WERI-Rb-1 (cell line): ENCODE data around the gene ALG12.

Source experiments
- DNase-seq: peaks from one replicate; pipeline ENCODE4 v3.0.0-alpha.2; 2020
- H3K27ac ChIP-seq: fragments of 250-450 bp; sonication (Bioruptor Pico); 2 replicates; pipeline ENCODE4 v1.5.1; 2020; ENCODE audit warnings: mild to moderate bottlenecking, moderate library complexity
- H3K27me3 ChIP-seq: fragments of 250-450 bp; sonication (Bioruptor Pico); 2 replicates; pipeline ENCODE4 v1.5.1; 2021; ENCODE audit warnings: mild to moderate bottlenecking, low read depth, moderate library complexity; ENCODE audit not compliant: insufficient read depth, severe bottlenecking
- H3K36me3 ChIP-seq: fragments of 250-450 bp; sonication (Bioruptor Pico); 2 replicates; pipeline ENCODE4 v1.5.1; 2020; ENCODE audit warnings: mild to moderate bottlenecking, moderate library complexity
- H3K4me3 ChIP-seq: 2 replicates; pipeline ENCODE4 v1.5.1; 2011; ENCODE audit warnings: low read depth, mild to moderate bottlenecking, control low read depth, low read length
- H3K9me3 ChIP-seq: fragments of 250-450 bp; sonication (Bioruptor Pico); 2 replicates; pipeline ENCODE4 v1.5.1; 2021; ENCODE audit warnings: mild to moderate bottlenecking, moderate library complexity; ENCODE audit not compliant: severe bottlenecking
- CTCF ChIP-seq: IDR thresholded peaks from 2 replicates; pipeline ENCODE4 v1.5.1; 2011; ENCODE audit warnings: low read depth, mild to moderate bottlenecking, control low read depth, inconsistent platforms, low read length

Gene ALG12

DNA sequence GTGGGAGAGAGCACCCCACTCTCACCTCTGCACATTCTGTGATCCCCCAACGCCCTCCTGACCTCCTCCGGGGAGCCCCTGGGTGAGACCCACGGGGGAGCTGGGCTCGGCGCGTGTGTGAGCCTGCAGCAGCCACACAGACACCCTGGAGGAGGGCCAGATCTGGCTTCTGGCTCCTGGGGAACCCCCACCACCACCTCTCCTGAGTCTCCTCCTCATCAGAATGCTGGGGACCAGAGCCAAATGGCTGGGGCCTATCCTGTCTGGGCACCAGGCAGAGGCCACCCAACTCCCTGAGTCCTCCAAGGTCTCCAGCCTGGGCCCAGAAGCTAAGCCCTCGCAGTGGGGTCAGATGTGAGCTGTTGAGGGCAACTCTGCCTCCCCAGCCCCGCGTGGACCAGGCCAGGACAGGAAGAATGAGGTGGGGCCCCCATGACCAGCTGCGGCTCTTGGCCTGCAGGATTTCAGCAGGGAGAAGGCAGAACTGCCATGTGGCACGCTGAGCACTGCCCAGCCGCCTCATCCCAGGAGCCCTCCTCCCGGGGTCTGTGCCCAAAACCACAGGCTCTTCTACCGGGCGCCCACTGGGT is 36.8 kb upstream of the ALG12 start:
- TF ChIP-seq CTCF, result no peak
- Histone ChIP-seq H3K36me3 (no peaks in the 10 kb centered on the region), H3K27ac (no peak overlapping the region), H3K27me3 (no peaks in the 10 kb centered on the region), H3K9me3 (no peaks in the 10 kb centered on the region), H3K4me3 (no peak overlapping the region)
- no peak for DNase-seq

GRCh38 chr22:49954354-49954753 is 36.1 kb upstream of the ALG12 start:
- no peak for TF ChIP-seq CTCF
- Histone ChIP-seq H3K9me3 (no peaks in the 10 kb centered on the region), H3K36me3 (no peaks in the 10 kb centered on the region), H3K27me3 (no peaks in the 10 kb centered on the region), H3K4me3 (no peak overlapping the region), H3K27ac (no peak overlapping the region)
- DNase-seq, result no peak

- no peaks in the 10 kb centered on the region for H3K9me3 ChIP-seq
- TF ChIP-seq CTCF, result no peak
- H3K27me3 ChIP-seq, result no peaks in the 10 kb centered on the region
- H3K27ac ChIP-seq, result no peak overlapping the region
- H3K4me3 ChIP-seq, result no peak overlapping the region
- H3K36me3 ChIP-seq, result no peaks in the 10 kb centered on the region
- DNase-seq, result no peak
Measured at GRCh38 chr22:49953680-49954344, 35.6 kb upstream of the ALG12 start.

DNA sequence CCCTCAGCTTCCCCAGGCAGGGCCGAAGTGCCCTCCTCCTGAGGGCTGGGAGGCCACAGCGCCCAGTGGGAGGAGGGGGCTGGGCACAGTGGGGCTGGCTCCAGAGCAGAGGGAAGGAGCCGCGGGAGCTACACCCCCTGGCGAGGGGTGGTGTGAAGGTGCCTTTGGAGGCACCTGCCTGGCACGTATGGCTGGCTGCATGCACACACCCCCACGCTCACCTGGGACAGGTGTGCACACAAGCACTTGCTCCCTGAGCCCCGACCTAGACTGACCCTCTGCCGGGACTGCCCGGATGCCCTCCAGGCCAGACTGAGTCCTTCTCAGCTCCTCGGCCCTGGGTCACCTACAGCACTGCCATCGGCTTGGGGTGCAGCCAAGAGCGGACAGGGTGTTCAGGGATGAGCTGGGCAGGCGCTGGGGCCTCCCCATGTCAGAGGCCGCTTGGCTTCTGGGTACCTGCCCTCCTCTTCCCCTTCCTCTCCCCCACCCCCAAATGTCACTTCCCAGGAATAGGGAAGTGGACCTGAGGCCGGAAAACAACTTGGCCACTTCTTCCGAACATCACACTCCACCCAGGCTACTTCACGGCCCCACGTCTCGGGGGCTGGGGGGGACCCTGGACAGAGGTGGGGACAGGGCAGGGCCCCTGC is 34.9 kb upstream of the ALG12 start:
- no peak for DNase-seq
- no peaks in the 10 kb centered on the region for H3K9me3 ChIP-seq
- no peak overlapping the region for H3K4me3 ChIP-seq
- H3K27me3 ChIP-seq, result no peaks in the 10 kb centered on the region
- no peaks in the 10 kb centered on the region for H3K36me3 ChIP-seq
- TF ChIP-seq CTCF, result no peak
- no peak overlapping the region for H3K27ac ChIP-seq

DNA sequence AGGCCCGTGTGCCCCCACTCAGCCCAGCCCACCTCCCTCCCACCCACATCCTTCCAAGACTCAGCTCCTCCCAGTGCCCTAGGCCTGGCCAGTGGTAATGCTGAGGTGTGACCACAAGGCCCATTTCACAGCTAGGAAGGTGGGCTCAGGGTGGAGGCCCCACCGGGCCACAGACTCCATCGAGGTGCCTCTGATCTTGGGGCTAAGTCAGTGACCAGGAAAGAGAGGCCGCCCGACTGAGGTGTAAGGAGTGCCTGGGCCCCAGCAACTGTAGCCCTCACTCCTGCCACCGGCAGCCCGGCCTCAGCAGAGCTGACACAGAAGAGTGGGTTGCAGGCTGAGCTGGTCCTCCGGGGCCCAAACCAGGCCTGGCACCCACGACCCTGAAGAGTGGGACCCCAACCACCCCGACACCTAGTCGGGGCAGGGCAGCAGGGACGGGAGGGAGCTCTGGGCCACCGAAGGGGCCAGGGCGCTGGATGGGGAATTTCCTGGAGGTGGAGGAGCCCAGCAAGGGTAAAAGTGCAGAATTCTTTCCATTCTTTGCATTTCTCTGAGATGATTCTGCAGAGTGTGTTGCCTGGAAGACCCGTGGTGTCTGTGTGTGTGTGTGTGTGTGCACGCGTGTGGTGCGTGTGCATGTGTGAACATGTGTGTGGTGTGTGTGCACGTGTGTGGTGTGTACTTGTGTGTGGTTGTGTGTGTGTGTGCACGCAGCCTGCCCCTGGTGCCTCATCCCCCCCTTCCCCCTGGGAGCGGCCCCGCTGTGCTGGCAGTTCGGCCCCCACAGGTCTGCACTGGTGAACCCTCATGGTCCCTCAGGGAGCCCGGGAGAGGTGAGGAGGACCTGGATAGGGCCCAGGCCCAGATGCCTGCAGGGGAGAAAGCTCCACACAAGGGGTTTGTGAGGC is 34.0 kb upstream of the ALG12 start:
- no peak overlapping the region for H3K4me3 ChIP-seq
- TF ChIP-seq CTCF, result no peak
- no peaks in the 10 kb centered on the region for H3K36me3 ChIP-seq
- DNase-seq, result no peak
- no peak overlapping the region for H3K27ac ChIP-seq
- H3K27me3 ChIP-seq, result no peaks in the 10 kb centered on the region
- no peaks in the 10 kb centered on the region for H3K9me3 ChIP-seq
